HEK293T (cell line): ENCODE results near the gene MIPOL1.

Experiments used
- BHLHE40 ChIP-seq: fragments of 450-650 bp; IDR thresholded peaks from 2 replicates; pipeline ENCODE4 v1.6.1; 2016; ENCODE audit warnings: mild to moderate bottlenecking, moderate library complexity, borderline replicate concordance
- ELF4 ChIP-seq: fragments of 450-650 bp; IDR thresholded peaks from 2 replicates; pipeline ENCODE4 v1.6.1; 2017; ENCODE audit warnings: antibody characterized with exemption
- FOXM1 ChIP-seq: fragments of 450-650 bp; IDR thresholded peaks from 2 replicates; pipeline ENCODE4 v1.6.1; 2017; ENCODE audit warnings: mild to moderate bottlenecking, borderline replicate concordance
- HDGF ChIP-seq: fragments of 450-650 bp; IDR thresholded peaks from 2 replicates; pipeline ENCODE4 v1.6.1; 2017; ENCODE audit warnings: antibody characterized with exemption, borderline replicate concordance
- SP1 ChIP-seq: fragments of 450-650 bp; IDR thresholded peaks from 2 replicates; pipeline ENCODE4 v1.6.1; 2017
- SUZ12 ChIP-seq: fragments of 450-650 bp; IDR thresholded peaks from 2 replicates; pipeline ENCODE4 v1.6.1; 2016; ENCODE audit warnings: mild to moderate bottlenecking
- TARDBP ChIP-seq: fragments of 450-650 bp; IDR thresholded peaks from 2 replicates; pipeline ENCODE4 v1.6.1; 2016
- ZNF384 ChIP-seq: fragments of 450-650 bp; IDR thresholded peaks from 2 replicates; pipeline ENCODE4 v1.6.1; 2016

- TF ChIP-seq HDGF (no peak), SP1 (no peak), TARDBP (no peak), ZNF384 (no peak), SUZ12 (no peak), BHLHE40 (no peak), ELF4 (no peak), FOXM1 (no peak)
Measured at GRCh38 chr14:37563189-37563588, 365.5 kb downstream of the MIPOL1 start.
